HT1080 (cell line): ENCODE measurements around the gene NTM. TPM values are rescaled to one million over a fixed set of nuclear protein-coding genes. Genes with fewer than 3 reads are reported as not detected.

Experiments
- DNase-seq: peaks from one replicate; pipeline ENCODE4 v3.0.0-alpha.2; 2015; ENCODE audit warnings: low read depth
- total RNA-seq: library from RNA; depleted of rRNA; stranded (reverse); fragments of >200 nt; shearing (Covaris generic); gene quantifications from 2 replicates; pipeline ENCODE4 v1.2.3, GENCODE V29; 2014

NTM gene
- total RNA-seq, 1 experiment from 2014 or later, result 65.7 TPM

DNA sequence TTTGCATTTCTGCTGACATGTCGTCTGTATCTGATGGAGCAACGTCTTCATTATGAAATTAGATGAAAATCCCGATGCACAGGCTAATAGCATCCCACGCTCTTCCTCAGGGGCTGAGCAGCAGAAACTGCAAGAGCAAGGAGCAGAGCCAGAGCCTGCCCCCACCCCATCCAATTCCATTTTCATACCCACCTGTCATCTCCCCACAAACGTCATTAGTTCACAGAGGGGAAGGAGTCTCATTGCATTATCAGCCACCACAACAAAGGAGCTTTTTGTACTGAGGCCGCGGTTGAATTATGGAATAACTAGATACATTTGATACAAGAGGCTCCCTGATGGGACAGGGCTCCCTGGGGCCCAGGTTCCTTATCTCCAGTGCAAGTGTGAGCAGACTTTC lies 515.0 kb downstream of the NTM start:
- no peak for DNase-seq

- no peak for DNase-seq
Measured at GRCh38 chr11:131886201-131886600, 515.8 kb downstream of the NTM start.

GRCh38 chr11:131888230-131888855 lies 517.9 kb downstream of the NTM start:
- DNase-seq, result peak; percentile 94

DNA sequence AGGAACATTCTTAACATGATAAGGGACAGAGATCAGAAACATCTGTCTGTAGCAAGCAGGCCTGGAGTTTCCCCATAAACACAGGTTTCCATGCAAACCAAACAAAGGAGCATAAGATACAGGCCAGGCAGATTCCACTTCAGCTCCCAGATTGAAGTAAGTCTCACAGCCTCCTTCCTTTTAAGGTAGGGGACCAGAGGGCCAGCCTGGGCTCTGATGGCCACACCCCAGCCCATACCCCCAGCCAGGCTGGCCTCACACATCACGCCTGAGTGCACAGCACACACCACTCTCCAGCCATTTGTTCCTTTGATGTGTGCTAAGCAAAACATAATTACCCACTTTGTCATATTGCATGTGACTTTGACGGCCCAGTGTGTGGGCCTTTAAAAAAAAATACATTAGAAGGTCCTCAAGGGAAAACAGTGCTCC lies 518.7 kb downstream of the NTM start:
- peak; percentile 92 for DNase-seq

- no peak for DNase-seq
Measured at GRCh38 chr11:131889760-131890581, 519.6 kb downstream of the NTM start.

GRCh38 chr11:131893103-131893890 lies 522.9 kb downstream of the NTM start:
- no peak for DNase-seq

DNA sequence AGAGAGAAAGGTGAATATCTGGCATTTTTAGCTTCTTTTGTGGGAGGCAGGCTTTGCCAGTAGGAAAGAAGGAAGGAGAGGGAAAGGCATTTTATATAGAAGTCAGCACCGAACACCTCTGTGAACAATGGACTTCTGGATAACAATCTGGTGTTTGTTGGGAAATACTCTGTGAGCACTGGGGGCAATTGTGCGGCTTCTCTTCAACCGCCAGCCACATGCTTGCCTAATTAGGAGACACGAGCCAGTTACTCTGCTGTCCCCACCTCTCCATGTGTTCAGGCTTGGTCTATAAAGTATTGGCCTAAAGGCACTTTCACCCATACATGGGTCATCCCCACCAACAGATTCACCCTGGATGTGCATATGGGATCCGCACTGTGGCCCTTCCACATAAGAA lies 523.6 kb downstream of the NTM start:
- DNase-seq, result no peak

DNA sequence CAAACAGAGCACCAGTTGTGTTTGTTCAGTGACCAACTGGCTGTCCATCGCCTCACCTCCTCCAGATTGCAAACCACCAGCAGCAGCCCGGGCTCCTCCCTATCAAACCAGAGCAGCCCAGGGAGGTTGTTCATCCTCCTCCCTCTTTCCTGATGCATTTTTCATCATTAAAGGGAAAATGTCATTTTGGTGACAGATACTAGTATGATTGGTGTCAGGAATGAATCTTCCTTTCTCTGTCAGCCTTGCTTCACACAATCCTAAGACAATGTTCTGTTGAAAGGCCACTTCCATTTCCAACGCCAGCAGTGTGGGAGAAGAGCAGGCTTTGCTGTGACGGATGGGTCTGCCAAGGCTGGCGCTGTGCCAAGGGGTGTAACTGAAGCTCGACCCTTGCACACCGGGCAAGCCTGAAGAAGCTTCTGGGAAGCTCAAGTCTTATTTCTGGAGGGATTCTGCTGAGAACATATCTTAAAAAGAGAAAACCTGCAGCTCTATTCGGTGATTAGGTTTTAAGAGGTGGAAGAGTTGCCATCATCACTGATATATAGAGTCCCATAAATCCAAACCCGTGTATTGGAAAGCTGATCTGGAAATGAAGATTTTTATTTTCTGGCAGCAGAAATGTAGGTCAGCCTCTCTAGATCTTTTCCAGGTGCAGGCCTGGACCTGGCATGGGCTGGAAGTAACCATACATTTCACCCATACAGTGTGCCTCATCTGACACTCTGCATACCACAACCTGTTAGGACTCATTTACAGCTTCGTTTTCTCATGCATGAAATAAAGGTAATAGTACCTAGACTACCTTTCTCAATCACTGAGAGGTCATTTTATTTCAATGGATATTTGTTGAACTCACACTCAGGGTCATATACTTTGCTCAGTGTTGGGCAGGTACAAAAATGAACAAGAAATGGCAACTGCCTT lies 524.5 kb downstream of the NTM start:
- DNase-seq, result no peak

DNA sequence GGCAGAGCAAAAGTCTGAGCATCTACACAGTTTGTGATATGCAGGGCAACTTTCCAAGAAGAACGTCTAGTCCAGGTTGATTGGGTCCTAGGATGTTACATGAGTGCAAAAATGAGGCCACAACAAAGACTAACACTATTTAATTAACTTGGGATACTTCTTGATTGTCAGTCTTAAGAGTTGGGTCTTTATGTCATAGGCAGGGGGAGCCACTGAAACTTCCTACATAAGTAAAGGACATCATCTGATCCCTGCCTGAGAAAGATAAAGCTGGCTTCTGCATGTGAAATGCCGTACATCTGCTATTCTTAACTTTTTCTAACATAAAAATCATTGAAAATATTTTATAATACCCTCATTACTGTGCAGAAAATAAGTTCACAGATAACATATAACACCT lies 525.5 kb downstream of the NTM start:
- no peak for DNase-seq

DNA sequence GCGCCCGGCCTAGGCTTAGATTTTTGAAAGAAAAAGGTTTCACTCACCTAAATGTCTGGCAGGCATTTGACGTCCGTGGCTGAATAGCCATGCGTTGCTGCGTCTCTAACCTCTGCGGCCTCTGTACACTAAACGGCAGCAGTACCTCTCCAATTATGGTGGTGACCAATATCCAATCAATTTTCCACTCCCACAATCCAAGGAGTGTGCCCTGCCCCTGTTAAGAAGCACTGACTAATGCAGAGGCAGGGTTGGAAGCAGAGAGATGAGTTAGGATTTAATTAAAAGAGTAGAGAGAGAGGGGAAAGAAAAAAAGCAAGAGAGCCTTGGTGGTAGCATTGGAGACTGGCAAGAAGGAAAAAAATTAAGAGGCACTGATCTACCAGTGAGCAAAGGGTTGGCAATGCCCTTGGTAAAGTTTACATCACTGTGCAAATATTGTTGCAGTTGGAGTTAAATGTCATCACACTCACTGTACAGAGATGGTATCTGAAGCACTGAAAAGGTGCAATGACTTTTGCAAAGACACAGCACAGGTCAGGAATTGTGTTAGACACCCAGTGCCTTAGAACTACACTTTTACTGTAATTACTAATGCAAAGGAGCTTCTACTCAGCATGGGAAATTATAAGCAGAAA lies 526.7 kb downstream of the NTM start:
- no peak for DNase-seq

GRCh38 chr11:131897956-131898355 lies 527.5 kb downstream of the NTM start:
- no peak for DNase-seq

- no peak for DNase-seq
Measured at GRCh38 chr11:131898949-131899348, 528.5 kb downstream of the NTM start.

DNA sequence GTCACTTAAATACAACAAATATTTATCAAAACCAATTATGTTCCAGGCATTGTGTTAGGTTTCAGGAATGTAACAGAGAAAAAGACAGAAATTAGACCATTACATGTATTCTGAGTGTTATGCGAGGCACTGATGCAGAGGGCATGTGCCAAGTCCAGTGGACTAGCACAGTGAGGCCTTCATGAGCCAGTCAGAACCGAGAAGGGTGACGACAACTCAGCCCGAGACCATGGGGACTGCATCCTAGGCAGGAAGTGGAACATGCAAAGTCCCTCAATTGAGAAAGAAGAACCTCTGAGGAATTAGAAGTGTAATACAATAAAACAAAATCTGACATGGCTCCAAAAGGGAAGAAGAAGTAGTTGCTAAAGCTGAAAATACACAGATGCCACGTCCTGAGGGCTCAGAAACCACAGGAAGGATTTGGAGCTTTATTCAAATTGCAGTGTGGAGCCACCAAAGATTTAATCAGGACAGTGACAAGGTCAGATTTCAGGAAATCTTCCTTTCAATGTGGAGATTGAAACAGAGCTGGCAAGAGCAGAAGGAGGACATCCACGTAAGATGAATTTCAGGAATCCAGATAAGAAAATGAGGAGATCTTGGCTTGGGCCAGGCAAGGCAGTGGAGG lies 529.6 kb downstream of the NTM start:
- no peak for DNase-seq

DNA sequence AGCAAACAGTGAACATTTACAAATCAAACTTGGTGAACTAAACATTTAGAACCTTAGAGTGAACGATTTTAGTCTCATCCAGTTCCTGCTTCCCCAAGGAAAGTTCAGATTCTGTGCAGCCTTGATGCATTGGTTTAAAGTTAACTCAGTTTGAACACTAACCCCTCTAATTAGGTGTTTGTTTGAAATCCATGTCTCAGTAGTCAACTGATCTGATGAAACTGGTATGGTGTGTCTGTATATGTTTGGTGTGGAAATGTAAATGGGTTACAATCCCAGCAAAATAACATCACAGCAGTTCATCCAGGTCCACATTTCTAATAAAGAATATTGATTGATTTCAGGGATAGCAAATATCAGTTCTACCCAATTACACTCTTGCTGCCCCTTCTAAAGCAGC lies 532.0 kb downstream of the NTM start:
- DNase-seq, result no peak

DNA sequence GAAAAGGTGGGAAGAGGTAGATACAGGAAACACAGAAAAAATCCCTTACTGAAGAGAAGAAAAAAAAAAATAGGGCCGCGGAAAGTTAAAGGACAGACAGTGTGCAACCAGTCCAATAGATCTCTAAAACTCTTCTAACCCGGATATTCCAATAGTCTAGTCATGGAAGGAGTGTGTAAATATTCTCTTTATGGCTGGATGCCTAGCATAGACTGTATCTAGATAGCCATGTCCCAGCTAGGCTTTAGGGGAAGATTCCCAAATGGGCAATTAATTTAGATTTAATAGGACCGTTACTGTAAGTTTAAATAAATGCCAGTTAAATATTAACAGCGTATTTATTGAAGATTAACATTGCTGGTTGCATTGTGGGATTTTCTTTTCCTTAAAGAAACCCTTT lies 532.7 kb downstream of the NTM start:
- no peak for DNase-seq

DNA sequence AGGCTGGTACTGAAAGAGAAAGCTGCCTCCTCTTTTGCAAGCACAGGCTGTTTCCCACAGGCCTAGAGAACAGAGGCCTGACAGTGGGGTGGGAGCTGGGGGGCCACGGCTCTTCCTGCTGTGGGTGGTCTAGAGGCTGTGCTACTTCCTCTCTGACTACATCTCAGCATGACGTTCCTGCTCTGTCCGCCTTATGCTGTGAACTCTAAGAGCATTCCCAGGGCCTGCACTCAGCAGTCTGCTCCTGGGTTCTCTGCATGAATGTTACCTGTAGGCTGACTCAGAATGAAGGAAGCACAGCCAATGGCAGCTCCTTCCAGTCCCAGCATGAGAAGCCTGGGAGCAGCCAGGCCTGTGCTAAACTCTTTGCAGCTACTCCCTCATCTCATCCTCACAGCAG lies 534.3 kb downstream of the NTM start:
- DNase-seq, result peak; percentile 42

DNA sequence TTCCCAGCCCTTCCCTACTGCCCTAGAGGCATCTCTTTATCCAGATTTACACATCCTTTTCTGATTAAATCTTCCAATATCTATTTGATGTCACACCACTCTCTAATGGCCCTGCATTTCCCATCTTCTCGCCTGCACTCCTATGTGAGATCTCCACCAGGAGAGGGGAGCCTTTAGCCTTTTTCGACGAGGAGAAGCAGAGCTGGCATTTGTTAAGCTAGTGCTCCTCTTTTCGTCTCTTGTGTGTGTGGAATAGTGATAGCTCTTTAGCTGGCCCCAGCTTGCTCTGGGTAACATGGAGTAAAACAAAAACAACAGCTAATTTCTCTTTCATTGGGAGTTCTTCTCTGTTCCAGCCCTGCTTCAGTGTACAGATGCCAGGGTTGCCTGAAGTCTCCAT lies 536.5 kb downstream of the NTM start:
- DNase-seq, result no peak

DNA sequence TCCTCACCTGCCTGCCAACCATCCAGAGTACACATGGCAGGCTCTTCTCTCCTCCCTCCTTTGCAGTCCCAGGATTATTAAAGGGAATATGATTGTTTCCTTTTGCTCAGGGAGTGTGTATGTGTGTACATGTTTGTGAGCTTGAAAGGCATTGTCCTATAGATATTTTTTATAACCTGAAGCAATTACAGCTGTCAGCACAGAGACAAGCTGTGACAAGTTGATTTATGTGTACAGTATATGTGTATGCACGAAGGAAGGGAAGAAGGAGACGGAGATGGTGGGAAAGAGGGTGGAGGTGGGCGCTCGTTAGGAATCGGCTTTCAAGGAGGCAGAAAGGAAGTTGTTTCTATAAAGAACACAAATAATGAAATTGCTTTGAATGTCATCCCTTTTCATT lies 537.0 kb downstream of the NTM start:
- no peak for DNase-seq

DNA sequence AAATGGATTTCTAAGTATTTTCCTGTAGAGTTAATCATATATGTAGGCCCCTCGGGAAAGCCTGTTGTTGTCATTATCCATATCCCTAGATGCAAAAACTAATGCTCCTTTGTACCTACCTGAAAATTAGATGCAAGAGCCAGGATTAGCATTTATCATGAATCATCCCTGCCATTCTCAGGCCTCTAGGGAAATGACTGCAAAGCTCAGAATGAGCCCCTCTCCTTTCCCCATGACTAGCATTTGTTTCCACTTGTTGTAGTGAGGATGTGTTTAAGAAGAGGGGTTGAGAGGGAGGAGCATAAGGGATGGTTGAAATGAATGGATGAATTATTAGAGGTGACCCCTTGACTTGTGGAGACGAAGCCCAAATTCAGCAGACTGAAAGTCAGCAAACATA lies 537.9 kb downstream of the NTM start:
- DNase-seq, result no peak
